ENCODE data around the gene DOK6.
A peak's percentile ranks its signal among the peaks of the same experiment; 100 is the strongest.

DOK6 gene

GRCh38 chr18:69718912-69719547 lies 318.3 kb downstream of the DOK6 start:
- TF ChIP-seq CTCF (IDR thresholded peaks at IDR 0.05; ENCODE audit: insufficient read depth, missing control alignments) = no peak
- FAIRE-seq (no peak), DNase-seq (ENCODE audit: insufficient read length, low spot score) (no peak)

- no peak for FAIRE-seq
- no peak for TF ChIP-seq CTCF (IDR thresholded peaks at IDR 0.05; ENCODE audit: insufficient read depth, missing control alignments)
- no peak for DNase-seq (ENCODE audit: insufficient read length, low spot score)
These were observed 319.7 kb downstream of the DOK6 start for GRCh38 chr18:69720422-69720821.

GRCh38 chr18:69723434-69723833 lies 322.7 kb downstream of the DOK6 start:
- FAIRE-seq = peak; percentile 100
- TF ChIP-seq CTCF (IDR thresholded peaks at IDR 0.05; ENCODE audit: insufficient read depth, missing control alignments) = no peak
- DNase-seq (ENCODE audit: insufficient read length, low spot score) = no peak

GRCh38 chr18:69725009-69725408 lies 324.3 kb downstream of the DOK6 start:
- TF ChIP-seq CTCF (IDR thresholded peaks at IDR 0.05; ENCODE audit: insufficient read depth, missing control alignments) = no peak
- DNase-seq (ENCODE audit: insufficient read length, low spot score) (no peak), FAIRE-seq (no peak)

GRCh38 chr18:69725855-69726508 lies 325.3 kb downstream of the DOK6 start:
- FAIRE-seq = peak; percentile 98
- no peak for TF ChIP-seq CTCF (IDR thresholded peaks at IDR 0.05; ENCODE audit: insufficient read depth, missing control alignments)
- DNase-seq (ENCODE audit: insufficient read length, low spot score) = no peak

GRCh38 chr18:69727912-69728572 lies 327.4 kb downstream of the DOK6 start:
- no peak for TF ChIP-seq CTCF (IDR thresholded peaks at IDR 0.05; ENCODE audit: insufficient read depth, missing control alignments)
- FAIRE-seq = peak; percentile 100
- peak; percentile 49 for DNase-seq (ENCODE audit: insufficient read length, low spot score)

- DNase-seq (ENCODE audit: insufficient read length, low spot score) = no peak
- TF ChIP-seq CTCF (IDR thresholded peaks at IDR 0.05; ENCODE audit: insufficient read depth, missing control alignments) = no peak
- no peak for FAIRE-seq
These were observed 330.0 kb downstream of the DOK6 start for GRCh38 chr18:69730664-69731063.

All from D721Med (cell line).